Measurements from ENCODE around the gene CADPS.

GRCh38 chr3:62539762-62540161 is 335.5 kb downstream of the CADPS start:
- no peak for TF ChIP-seq POLR2A (IDR thresholded peaks at IDR 0.05)
- TF ChIP-seq, protein P1, sequence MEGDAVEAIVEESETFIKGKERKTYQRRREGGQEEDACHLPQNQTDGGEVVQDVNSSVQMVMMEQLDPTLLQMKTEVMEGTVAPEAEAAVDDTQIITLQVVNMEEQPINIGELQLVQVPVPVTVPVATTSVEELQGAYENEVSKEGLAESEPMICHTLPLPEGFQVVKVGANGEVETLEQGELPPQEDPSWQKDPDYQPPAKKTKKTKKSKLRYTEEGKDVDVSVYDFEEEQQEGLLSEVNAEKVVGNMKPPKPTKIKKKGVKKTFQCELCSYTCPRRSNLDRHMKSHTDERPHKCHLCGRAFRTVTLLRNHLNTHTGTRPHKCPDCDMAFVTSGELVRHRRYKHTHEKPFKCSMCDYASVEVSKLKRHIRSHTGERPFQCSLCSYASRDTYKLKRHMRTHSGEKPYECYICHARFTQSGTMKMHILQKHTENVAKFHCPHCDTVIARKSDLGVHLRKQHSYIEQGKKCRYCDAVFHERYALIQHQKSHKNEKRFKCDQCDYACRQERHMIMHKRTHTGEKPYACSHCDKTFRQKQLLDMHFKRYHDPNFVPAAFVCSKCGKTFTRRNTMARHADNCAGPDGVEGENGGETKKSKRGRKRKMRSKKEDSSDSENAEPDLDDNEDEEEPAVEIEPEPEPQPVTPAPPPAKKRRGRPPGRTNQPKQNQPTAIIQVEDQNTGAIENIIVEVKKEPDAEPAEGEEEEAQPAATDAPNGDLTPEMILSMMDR (IDR thresholded peaks at IDR 0.05): no peak
